ENCODE data around the gene SMG6. TPM values are rescaled to one million over a fixed set of nuclear protein-coding genes. Genes with fewer than 3 reads are reported as not detected.
A peak's percentile ranks its signal among the peaks of the same experiment; 100 is the strongest.

SMG6 gene
- total RNA-seq, 1 donor from 2014 or later: 34.7 TPM

- Histone ChIP-seq H3K27me3 (ENCODE audit: control insufficient read depth, insufficient read depth, low read length) (no peaks in the 10 kb centered on the region), H3K36me3 (ENCODE audit: control insufficient read depth, insufficient read depth, low read length) (no peaks in the 10 kb centered on the region), H3K4me3 (ENCODE audit: low read depth, low read length) (no peak overlapping the region)
- no peak for TF ChIP-seq CTCF (IDR thresholded peaks at IDR 0.05; ENCODE audit: insufficient read depth, low read length, poor library complexity, severe bottlenecking)
- DNase-seq (ENCODE audit: low read depth): no peak
These were observed 87.8 kb downstream of the SMG6 start for GRCh38 chr17:2215616-2216364.

GRCh38 chr17:2214929-2215615 is 88.5 kb downstream of the SMG6 start:
- Histone ChIP-seq H3K4me3 (ENCODE audit: low read depth, low read length) (no peak overlapping the region), H3K27me3 (ENCODE audit: control insufficient read depth, insufficient read depth, low read length) (no peaks in the 10 kb centered on the region), H3K36me3 (ENCODE audit: control insufficient read depth, insufficient read depth, low read length) (no peaks in the 10 kb centered on the region)
- DNase-seq (ENCODE audit: low read depth): no peak
- no peak for TF ChIP-seq CTCF (IDR thresholded peaks at IDR 0.05; ENCODE audit: insufficient read depth, low read length, poor library complexity, severe bottlenecking)

- TF ChIP-seq CTCF (IDR thresholded peaks at IDR 0.05; ENCODE audit: insufficient read depth, low read length, poor library complexity, severe bottlenecking): no peak
- Histone ChIP-seq H3K4me3 (ENCODE audit: low read depth, low read length) (no peak overlapping the region), H3K36me3 (ENCODE audit: control insufficient read depth, insufficient read depth, low read length) (no peaks in the 10 kb centered on the region), H3K27me3 (ENCODE audit: control insufficient read depth, insufficient read depth, low read length) (no peaks in the 10 kb centered on the region)
- DNase-seq (ENCODE audit: low read depth): peak; percentile 51
These were observed 89.3 kb downstream of the SMG6 start for GRCh38 chr17:2214047-2214928.

- H3K27me3 ChIP-seq (ENCODE audit: control insufficient read depth, insufficient read depth, low read length): no peaks in the 10 kb centered on the region
- no peaks in the 10 kb centered on the region for H3K36me3 ChIP-seq (ENCODE audit: control insufficient read depth, insufficient read depth, low read length)
- no peak for DNase-seq (ENCODE audit: low read depth)
- no peak overlapping the region for H3K4me3 ChIP-seq (ENCODE audit: low read depth, low read length)
- no peak for TF ChIP-seq CTCF (IDR thresholded peaks at IDR 0.05; ENCODE audit: insufficient read depth, low read length, poor library complexity, severe bottlenecking)
These were observed 90.2 kb downstream of the SMG6 start for GRCh38 chr17:2213291-2213960.

- no peaks in the 10 kb centered on the region for H3K36me3 ChIP-seq (ENCODE audit: control insufficient read depth, insufficient read depth, low read length)
- TF ChIP-seq CTCF (IDR thresholded peaks at IDR 0.05; ENCODE audit: insufficient read depth, low read length, poor library complexity, severe bottlenecking): no peak
- H3K27me3 ChIP-seq (ENCODE audit: control insufficient read depth, insufficient read depth, low read length): no peaks in the 10 kb centered on the region
- H3K4me3 ChIP-seq (ENCODE audit: low read depth, low read length): no peak overlapping the region
- DNase-seq (ENCODE audit: low read depth): no peak
These were observed 91.1 kb downstream of the SMG6 start for GRCh38 chr17:2212400-2212981.

Measured in kidney epithelial cell (primary cell).